T-helper 17 cell (primary cell): ENCODE measurements around the gene AP2S1. TPM values are rescaled to one million over a fixed set of nuclear protein-coding genes. Genes with fewer than 3 reads are reported as not detected.
"Not testable (repeated sequence)": the region's sequence is repeated elsewhere in the genome, so short reads cannot be mapped to it uniquely, and the experiment has no call there.

Experiments
- ATAC-seq: fragments of 150-1000 bp; cut with Tn5 transposase; 2 replicates; pipeline ENCODE4 v1.10.0; 2021; ENCODE audit warnings: mild to moderate bottlenecking, moderate library complexity
- DNase-seq, 3 donors: peaks; one replicate each; pipeline versions ENCODE4 v3.0.0 to v3.0.0-alpha.2; 2020 to 2021
- H3K9me3 ChIP-seq: one replicate; pipeline ENCODE4 v1.7.0; 2013; ENCODE audit warnings: low read length, mild to moderate bottlenecking; ENCODE audit not compliant: control insufficient read depth, poor library complexity, severe bottlenecking
- H3K27ac Mint-ChIP-seq: one replicate; pipeline ENCODE4 v1.8.0; 2022; ENCODE audit warnings: mild to moderate bottlenecking, moderate library complexity, mixed read lengths
- H3K27me3 Mint-ChIP-seq: one replicate; pipeline ENCODE4 v1.8.0; 2022; ENCODE audit warnings: mixed read lengths
- H3K36me3 Mint-ChIP-seq: one replicate; pipeline ENCODE4 v1.8.0; 2022; ENCODE audit warnings: low read depth, mixed read lengths
- H3K4me1 Mint-ChIP-seq: one replicate; pipeline ENCODE4 v1.8.0; 2022; ENCODE audit warnings: mild to moderate bottlenecking, mixed read lengths
- H3K4me3 Mint-ChIP-seq: one replicate; pipeline ENCODE4 v1.8.0; 2022; ENCODE audit warnings: mild to moderate bottlenecking, moderate library complexity, mixed read lengths
- total RNA-seq, 4 donors: library from RNA in 2 of 4; stranded (reverse) in 2 of 4; gene quantifications; one replicate each; pipeline ENCODE4 v1.2.3 and lab custom pipeline; 2022 to 2026

AP2S1 gene
- total RNA-seq, 2 donors from 2014 or later, result 37.0 to 39.7 TPM

GRCh38 chr19:46862503-46862834 is 11.8 kb upstream of the AP2S1 start:
- H3K4me1 Mint-ChIP-seq, result peaks cover 26% of the 10 kb centered on the region
- no peak overlapping the region for H3K27ac Mint-ChIP-seq
- no peaks in the 10 kb centered on the region for H3K27me3 Mint-ChIP-seq
- H3K9me3 ChIP-seq, result no peaks in the 10 kb centered on the region
- H3K4me3 Mint-ChIP-seq, result no peak overlapping the region
- peaks cover 2% of the 10 kb centered on the region for H3K36me3 Mint-ChIP-seq
- DNase-seq (no peak), ATAC-seq (no peak)

GRCh38 chr19:46861691-46862502 is 11.3 kb upstream of the AP2S1 start:
- DNase-seq, result no peak
- H3K4me3 Mint-ChIP-seq, result no peak overlapping the region
- H3K27me3 Mint-ChIP-seq, result no peaks in the 10 kb centered on the region
- H3K36me3 Mint-ChIP-seq, result peaks cover 2% of the 10 kb centered on the region
- H3K27ac Mint-ChIP-seq, result no peak overlapping the region
- H3K4me1 Mint-ChIP-seq, result peaks cover 21% of the 10 kb centered on the region
- no peaks in the 10 kb centered on the region for H3K9me3 ChIP-seq
- ATAC-seq, result no peak

- peak; percentile 57 for ATAC-seq
- Mint-ChIP-seq H3K27ac (peak within 1 kb of the TSS; percentile 80), H3K4me1 (peaks cover 22% of the 10 kb centered on the region), H3K36me3 (peaks cover under 1% of the 10 kb centered on the region), H3K27me3 (no peaks in the 10 kb centered on the region), H3K4me3 (peak within 1 kb of the TSS; percentile 94)
- DNase-seq, result peak; percentile 39 to 79 (median 79)
- no peaks in the 10 kb centered on the region for H3K9me3 ChIP-seq
These were observed 10.4 kb upstream of the AP2S1 start, which contains the start of gene ARHGAP35 for GRCh38 chr19:46860846-46861690. Gene ARHGAP35, plus strand, starts transcription at chr19:46860997. Its CDS starts 57,679 bp downstream, at chr19:46918676.

- no peaks in the 10 kb centered on the region for H3K27me3 Mint-ChIP-seq
- ATAC-seq (peak; percentile 83), DNase-seq (peak; percentile 83 to 94 (median 92))
- peaks cover 23% of the 10 kb centered on the region for H3K4me1 Mint-ChIP-seq
- no peaks in the 10 kb centered on the region for H3K9me3 ChIP-seq
- H3K27ac Mint-ChIP-seq, result peak overlapping the region; percentile 80
- no peaks in the 10 kb centered on the region for H3K36me3 Mint-ChIP-seq
- H3K4me3 Mint-ChIP-seq, result peak overlapping the region; percentile 94
These were observed 9.6 kb upstream of the AP2S1 start for GRCh38 chr19:46860125-46860845.

- no peaks in the 10 kb centered on the region for H3K9me3 ChIP-seq
- no peaks in the 10 kb centered on the region for H3K36me3 Mint-ChIP-seq
- H3K4me1 Mint-ChIP-seq, result peaks cover 22% of the 10 kb centered on the region
- H3K27ac Mint-ChIP-seq, result peak overlapping the region; percentile 80
- no peak for DNase-seq
- peak overlapping the region; percentile 94 for H3K4me3 Mint-ChIP-seq
- no peak for ATAC-seq
- no peaks in the 10 kb centered on the region for H3K27me3 Mint-ChIP-seq
These were observed 9.0 kb upstream of the AP2S1 start for GRCh38 chr19:46859637-46860124.

- no peaks in the 10 kb centered on the region for H3K9me3 ChIP-seq
- peak overlapping the region; percentile 59 for H3K27ac Mint-ChIP-seq
- ATAC-seq (peak; percentile 75), DNase-seq (peak; percentile 82 to 87 (median 84))
- H3K4me3 Mint-ChIP-seq, result peak overlapping the region; percentile 78
- no peaks in the 10 kb centered on the region for H3K36me3 Mint-ChIP-seq
- H3K4me1 Mint-ChIP-seq, result peaks cover 21% of the 10 kb centered on the region
- H3K27me3 Mint-ChIP-seq, result no peaks in the 10 kb centered on the region
These were observed 5.7 kb upstream of the AP2S1 start for GRCh38 chr19:46856062-46857022.

- not testable (repeated sequence) for H3K4me3 Mint-ChIP-seq, H3K27me3 Mint-ChIP-seq, H3K9me3 ChIP-seq, H3K27ac Mint-ChIP-seq, DNase-seq, ATAC-seq, H3K36me3 Mint-ChIP-seq
- peaks cover 22% of the 10 kb centered on the region for H3K4me1 Mint-ChIP-seq
These were observed 4.1 kb upstream of the AP2S1 start for GRCh38 chr19:46854698-46855097.

GRCh38 chr19:46852830-46853229 is 2.2 kb upstream of the AP2S1 start:
- Mint-ChIP-seq H3K27me3 (no peaks in the 10 kb centered on the region), H3K4me1 (peaks cover 21% of the 10 kb centered on the region), H3K36me3 (no peaks in the 10 kb centered on the region), H3K4me3 (no peak overlapping the region), H3K27ac (no peak overlapping the region)
- ATAC-seq (no peak), DNase-seq (no peak)
- H3K9me3 ChIP-seq, result no peaks in the 10 kb centered on the region

GRCh38 chr19:46849610-46850009 is 1.0 kb downstream of the AP2S1 start:
- Mint-ChIP-seq H3K27ac (peak overlapping the region; percentile 93), H3K27me3 (no peaks in the 10 kb centered on the region), H3K4me1 (peaks cover 13% of the 10 kb centered on the region), H3K36me3 (peaks cover 6% of the 10 kb centered on the region), H3K4me3 (peak overlapping the region; percentile 99)
- no peaks in the 10 kb centered on the region for H3K9me3 ChIP-seq
- ATAC-seq (no peak), DNase-seq (no peak)

- ATAC-seq, result no peak
- no peaks in the 10 kb centered on the region for H3K27me3 Mint-ChIP-seq
- H3K36me3 Mint-ChIP-seq, result peaks cover 8% of the 10 kb centered on the region
- H3K4me1 Mint-ChIP-seq, result peaks cover 13% of the 10 kb centered on the region
- no peak overlapping the region for H3K27ac Mint-ChIP-seq
- no peak overlapping the region for H3K4me3 Mint-ChIP-seq
- no peaks in the 10 kb centered on the region for H3K9me3 ChIP-seq
- DNase-seq, result no peak
These were observed 2.3 kb downstream of the AP2S1 start for GRCh38 chr19:46848389-46848788.

- Mint-ChIP-seq H3K4me1 (peaks cover 13% of the 10 kb centered on the region), H3K27me3 (no peaks in the 10 kb centered on the region), H3K4me3 (peak overlapping the region; percentile 19), H3K27ac (no peak overlapping the region), H3K36me3 (peaks cover 14% of the 10 kb centered on the region)
- no peaks in the 10 kb centered on the region for H3K9me3 ChIP-seq
- ATAC-seq, result no peak
- DNase-seq, result no peak
These were observed 3.1 kb downstream of the AP2S1 start for GRCh38 chr19:46847528-46847927.

GRCh38 chr19:46845959-46846459 is 4.6 kb downstream of the AP2S1 start:
- Mint-ChIP-seq H3K36me3 (peaks cover 14% of the 10 kb centered on the region), H3K4me3 (peak overlapping the region; percentile 19), H3K27ac (no peak overlapping the region), H3K4me1 (peaks cover 13% of the 10 kb centered on the region), H3K27me3 (no peaks in the 10 kb centered on the region)
- no peak for DNase-seq
- H3K9me3 ChIP-seq, result no peaks in the 10 kb centered on the region
- ATAC-seq, result no peak
